Activated CD8-positive, alpha-beta T cell treated with anti-CD3 and anti-CD28 coated beads, Interleukin-2, amount 10 ng/mL, durations not matched to agents 7 days and 5 days (primary cell): ENCODE data around the gene IGFBP6. TPM values are rescaled to one million over a fixed set of nuclear protein-coding genes. Genes with fewer than 3 reads are reported as not detected.

ENCODE experiments used
- ATAC-seq: fragments of 150-1000 bp; cut with Tn5 transposase; one replicate; pipeline ENCODE4 v1.10.0; 2021; ENCODE audit warnings: moderate library complexity
- CTCF ChIA-PET: fragments of 350-600 bp; sonication (Branson Sonifier 250); formaldehyde crosslinking; loops from one replicate; lab custom pipeline; 2021; ENCODE audit warnings: antibody characterized with exemption; lab: Charles Lee
- POLR2A ChIA-PET: fragments of 350-600 bp; sonication (Branson Sonifier 250); formaldehyde crosslinking; loops from one replicate; lab custom pipeline; 2021; ENCODE audit warnings: antibody characterized with exemption; lab: Charles Lee
- DNase-seq: peaks from one replicate; pipeline ENCODE4 v3.0.0-alpha.2; 2020
- H3K27ac Mint-ChIP-seq: one replicate; pipeline ENCODE4 v1.8.0; 2021; ENCODE audit warnings: mild to moderate bottlenecking, mixed read lengths
- H3K27me3 Mint-ChIP-seq: one replicate; pipeline ENCODE4 v1.8.0; 2021; ENCODE audit warnings: low read depth, mixed read lengths
- H3K36me3 Mint-ChIP-seq: one replicate; pipeline ENCODE4 v1.8.0; 2021; ENCODE audit warnings: low read depth, mixed read lengths
- H3K4me1 Mint-ChIP-seq: one replicate; pipeline ENCODE4 v1.8.0; 2021; ENCODE audit warnings: low read depth, mixed read lengths
- H3K4me3 Mint-ChIP-seq: one replicate; pipeline ENCODE4 v1.8.0; 2021; ENCODE audit warnings: mild to moderate bottlenecking, mixed read lengths
- H3K9me3 Mint-ChIP-seq: one replicate; pipeline ENCODE4 v1.8.0; 2022; ENCODE audit warnings: mixed read lengths; ENCODE audit not compliant: insufficient read depth
- total RNA-seq, 2 experiments: library from RNA; stranded (reverse); gene quantifications; one replicate each; pipeline ENCODE4 v1.2.3, GENCODE V29; 2021

IGFBP6 gene
- total RNA-seq, 2 experiments from 2014 or later: 3.1 to 5.4 TPM

DNA sequence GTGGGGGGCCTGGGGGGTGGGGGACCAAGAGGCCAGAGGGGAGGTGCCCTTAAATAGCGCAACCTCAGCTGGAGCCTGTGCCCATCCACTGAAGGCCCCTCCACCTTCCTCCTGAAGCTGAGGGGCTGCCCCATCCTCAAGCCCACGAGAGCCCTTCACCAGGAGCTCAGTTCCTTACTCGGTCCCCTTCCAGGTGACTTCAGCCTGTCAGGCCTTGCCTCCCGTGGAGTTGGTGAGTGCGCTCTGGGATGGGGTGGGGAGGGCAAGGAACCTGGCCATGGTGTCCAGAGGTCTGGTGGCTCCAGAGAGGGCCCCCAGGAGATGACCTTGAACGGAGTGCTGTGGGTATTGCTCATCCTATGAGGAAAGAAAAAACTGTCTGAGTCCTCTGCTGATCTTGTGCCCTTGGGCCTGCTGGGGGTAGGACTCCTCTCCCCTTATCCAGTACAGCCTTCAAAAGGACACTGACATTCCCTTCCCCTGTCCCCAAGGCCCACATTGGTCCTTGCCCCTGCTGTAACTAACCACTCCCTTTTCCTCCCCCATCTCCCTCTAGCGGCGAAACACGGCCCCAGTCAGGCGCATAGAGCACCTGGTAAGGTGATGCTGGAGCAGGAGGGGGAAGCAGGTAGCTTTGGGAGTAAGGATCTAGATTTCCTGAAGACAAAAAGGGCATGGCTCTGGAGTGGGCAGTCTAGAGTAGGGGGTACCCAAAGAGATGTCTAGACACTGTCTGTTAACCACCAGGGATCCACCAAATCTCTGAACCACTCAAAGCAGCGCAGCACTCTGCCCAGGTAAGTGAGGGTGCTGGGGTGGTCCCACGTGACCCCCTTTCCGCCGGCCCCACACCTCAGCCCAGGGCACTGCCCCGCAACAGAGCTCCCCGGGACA, 44.0 kb upstream of the IGFBP6 start:
- ATAC-seq (peak; percentile 20), DNase-seq (peak; percentile 69)
- no peaks in the 10 kb centered on the region for H3K36me3 Mint-ChIP-seq
- H3K27ac Mint-ChIP-seq: peak overlapping the region; percentile 94
- ChIA-PET POLR2A (interaction anchor here (1.0 to 2.3 kb wide), 2 partner anchors 8 to 50 kb away, joined by 3 to 9 read pairs; partner anchors contain the start of gene SOAT2), CTCF (interaction anchor here (0.7 to 5.9 kb wide), 14 partner anchors 8 to 268 kb away, joined by 3 to 58 read pairs (median 4); partner anchors contain the start of genes AAAS, ESPL1, SOAT2 and SPRYD3)
- H3K4me1 Mint-ChIP-seq: peaks cover 21% of the 10 kb centered on the region
- no peaks in the 10 kb centered on the region for H3K9me3 Mint-ChIP-seq
- peak overlapping the region; percentile 94 for H3K4me3 Mint-ChIP-seq
- no peaks in the 10 kb centered on the region for H3K27me3 Mint-ChIP-seq

DNA sequence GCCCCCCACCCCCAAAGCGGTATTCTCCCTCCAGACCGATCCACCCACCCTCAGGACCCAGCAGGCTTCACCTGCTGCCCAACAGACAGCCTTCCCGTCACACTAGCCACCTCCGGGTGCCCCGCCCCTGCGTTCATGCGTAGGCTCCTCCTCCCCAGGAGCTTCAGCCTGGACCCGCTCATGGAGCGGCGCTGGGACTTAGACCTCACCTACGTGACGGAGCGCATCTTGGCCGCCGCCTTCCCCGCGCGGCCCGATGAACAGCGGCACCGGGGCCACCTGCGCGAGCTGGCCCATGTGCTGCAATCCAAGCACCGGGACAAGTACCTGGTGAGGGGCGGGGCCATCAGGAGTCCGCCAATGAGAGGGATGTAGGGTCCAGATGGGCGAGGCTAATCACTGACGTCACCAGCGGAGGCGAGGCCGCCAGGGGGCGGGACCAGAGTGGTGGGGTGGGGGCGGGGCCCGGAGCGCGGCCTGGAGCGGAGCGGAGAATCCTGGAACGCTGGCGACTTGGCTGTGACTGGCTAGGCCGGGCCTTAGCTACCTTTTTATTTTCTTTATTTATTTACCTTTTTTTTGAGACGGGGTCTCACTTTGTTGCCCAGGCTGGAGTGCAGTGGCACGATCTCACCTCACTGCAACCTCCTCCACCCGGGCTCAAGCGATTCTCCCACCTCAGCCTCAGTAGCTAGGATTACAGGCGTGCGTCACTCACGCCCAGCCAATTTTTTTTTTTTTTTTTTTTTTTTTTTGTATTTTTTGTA, 43.2 kb upstream of the IGFBP6 start:
- CTCF ChIA-PET: interaction anchor here (0.7 to 5.9 kb wide), 10 partner anchors 10 to 267 kb away, joined by 3 to 58 read pairs (median 10); partner anchors contain the start of genes AAAS, ESPL1, SOAT2 and SPRYD3
- peak overlapping the region; percentile 94 for H3K4me3 Mint-ChIP-seq
- POLR2A ChIA-PET: interaction anchor here (1.0 to 2.3 kb wide), 3 partner anchors 9 to 49 kb away, joined by 3 to 9 read pairs (median 3); partner anchors contain the start of gene SOAT2
- DNase-seq: peak; percentile 96
- no peaks in the 10 kb centered on the region for H3K27me3 Mint-ChIP-seq
- H3K4me1 Mint-ChIP-seq: peaks cover 17% of the 10 kb centered on the region
- H3K27ac Mint-ChIP-seq: peak overlapping the region; percentile 94
- H3K9me3 Mint-ChIP-seq: no peaks in the 10 kb centered on the region
- no peaks in the 10 kb centered on the region for H3K36me3 Mint-ChIP-seq
- ATAC-seq: peak; percentile 94

DNA sequence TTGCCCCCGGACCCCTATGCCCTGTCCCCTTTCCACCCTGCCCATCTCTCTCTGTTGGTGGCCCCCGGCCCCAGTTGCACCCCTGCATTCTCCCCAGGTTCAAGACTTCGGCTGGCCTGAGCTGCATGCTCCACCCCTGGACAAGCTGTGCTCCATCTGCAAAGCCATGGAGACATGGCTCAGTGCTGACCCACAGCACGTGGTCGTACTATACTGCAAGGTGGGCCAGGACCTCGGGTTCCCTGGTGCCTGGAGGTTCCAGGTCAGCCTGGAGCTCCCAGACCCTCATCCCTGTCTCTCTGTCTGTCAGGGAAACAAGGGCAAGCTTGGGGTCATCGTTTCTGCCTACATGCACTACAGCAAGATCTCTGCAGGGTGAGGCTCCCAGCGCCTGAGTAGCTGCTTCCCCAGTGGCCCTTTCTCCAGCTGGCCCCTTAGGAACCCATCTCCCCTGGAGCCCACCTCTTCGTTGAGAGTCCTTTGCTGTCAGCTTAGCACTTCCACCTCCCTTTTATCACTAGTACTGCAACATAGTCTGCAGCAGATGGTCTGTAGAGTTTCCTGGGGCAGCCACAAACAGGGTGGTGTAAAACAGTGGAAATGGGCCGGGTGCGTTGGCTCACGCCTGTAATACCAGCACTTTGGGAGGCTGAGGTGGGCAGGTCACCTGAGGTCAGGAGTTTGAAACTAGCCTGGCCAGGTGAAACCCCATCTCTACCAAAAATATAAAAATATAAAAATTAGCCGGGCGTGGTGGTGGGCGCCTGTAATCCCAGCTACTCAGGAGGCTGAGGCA, 41.8 kb upstream of the IGFBP6 start:
- ATAC-seq (no peak), DNase-seq (no peak)
- POLR2A ChIA-PET: interaction anchor here (1.1 kb wide), 1 partner anchor 12 kb away, joined by 3 read pairs; no protein-coding TSS in a partner anchor
- CTCF ChIA-PET: interaction anchor here (1.2 to 5.9 kb wide), 5 partner anchors 10 to 48 kb away, joined by 3 to 58 read pairs (median 13); partner anchors contain the start of gene SOAT2
- peak overlapping the region; percentile 33 for H3K4me3 Mint-ChIP-seq
- no peak overlapping the region for H3K27ac Mint-ChIP-seq
- no peaks in the 10 kb centered on the region for H3K9me3 Mint-ChIP-seq
- H3K4me1 Mint-ChIP-seq: peaks cover 15% of the 10 kb centered on the region
- no peaks in the 10 kb centered on the region for H3K36me3 Mint-ChIP-seq
- no peaks in the 10 kb centered on the region for H3K27me3 Mint-ChIP-seq

DNA sequence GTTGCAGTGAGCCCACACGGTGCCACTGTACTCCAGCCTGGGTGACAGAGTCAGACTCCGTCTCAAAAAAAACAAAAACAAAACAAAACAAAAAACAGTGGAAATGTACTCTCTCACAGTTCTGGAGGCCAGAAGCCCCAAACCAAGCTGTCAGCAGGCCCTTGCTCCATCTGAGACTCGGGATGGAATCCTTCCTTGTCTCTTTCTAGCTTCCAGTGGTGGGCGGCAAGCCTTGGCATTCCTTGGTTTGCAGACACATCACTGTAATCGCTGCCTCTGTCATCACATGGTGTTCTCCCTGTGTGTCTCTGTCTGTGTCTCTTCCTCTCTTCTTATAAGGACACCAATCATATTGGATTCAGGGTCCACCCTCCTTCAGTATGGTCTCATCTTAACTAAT, 41.2 kb upstream of the IGFBP6 start:
- POLR2A ChIA-PET: interaction anchor here (1.4 kb wide), 1 partner anchor 37 kb away, joined by 3 read pairs; no protein-coding TSS in a partner anchor
- no peaks in the 10 kb centered on the region for H3K36me3 Mint-ChIP-seq
- no peak for ATAC-seq
- CTCF ChIA-PET: interaction anchor here (1.2 to 5.9 kb wide), 4 partner anchors 9 to 43 kb away, joined by 4 to 58 read pairs (median 15); no protein-coding TSS in a partner anchor
- H3K27me3 Mint-ChIP-seq: no peaks in the 10 kb centered on the region
- peaks cover 15% of the 10 kb centered on the region for H3K4me1 Mint-ChIP-seq
- no peaks in the 10 kb centered on the region for H3K9me3 Mint-ChIP-seq
- DNase-seq: no peak
- H3K4me3 Mint-ChIP-seq: no peak overlapping the region
- no peak overlapping the region for H3K27ac Mint-ChIP-seq

DNA sequence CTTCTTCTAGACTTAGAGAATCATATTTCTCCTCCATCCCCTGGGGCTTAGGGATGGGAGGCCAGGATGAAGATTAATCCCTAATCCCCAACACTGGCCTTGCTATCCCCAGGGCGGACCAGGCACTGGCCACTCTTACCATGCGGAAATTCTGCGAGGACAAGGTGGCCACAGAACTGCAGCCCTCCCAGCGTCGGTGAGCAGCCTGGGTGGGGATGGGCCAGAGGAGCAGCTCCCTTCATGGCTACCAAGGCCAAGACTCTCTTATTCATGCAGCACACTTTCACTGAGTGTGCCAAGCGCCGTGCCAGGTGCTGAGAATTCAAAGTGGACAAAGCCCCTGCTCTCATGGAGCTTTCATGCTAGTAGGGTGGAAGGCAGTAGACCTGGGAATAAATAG, 40.6 kb upstream of the IGFBP6 start:
- Mint-ChIP-seq H3K36me3 (no peaks in the 10 kb centered on the region), H3K27me3 (no peaks in the 10 kb centered on the region), H3K9me3 (no peaks in the 10 kb centered on the region), H3K27ac (no peak overlapping the region), H3K4me3 (no peak overlapping the region), H3K4me1 (peaks cover 15% of the 10 kb centered on the region)
- ChIA-PET CTCF (interaction anchor here (1.1 to 5.9 kb wide), 5 partner anchors 9 to 46 kb away, joined by 4 to 58 read pairs (median 6); partner anchors contain the start of gene SOAT2), POLR2A (interaction anchor here (1.4 kb wide), 1 partner anchor 37 kb away, joined by 3 read pairs; no protein-coding TSS in a partner anchor)
- DNase-seq (no peak), ATAC-seq (no peak)

DNA sequence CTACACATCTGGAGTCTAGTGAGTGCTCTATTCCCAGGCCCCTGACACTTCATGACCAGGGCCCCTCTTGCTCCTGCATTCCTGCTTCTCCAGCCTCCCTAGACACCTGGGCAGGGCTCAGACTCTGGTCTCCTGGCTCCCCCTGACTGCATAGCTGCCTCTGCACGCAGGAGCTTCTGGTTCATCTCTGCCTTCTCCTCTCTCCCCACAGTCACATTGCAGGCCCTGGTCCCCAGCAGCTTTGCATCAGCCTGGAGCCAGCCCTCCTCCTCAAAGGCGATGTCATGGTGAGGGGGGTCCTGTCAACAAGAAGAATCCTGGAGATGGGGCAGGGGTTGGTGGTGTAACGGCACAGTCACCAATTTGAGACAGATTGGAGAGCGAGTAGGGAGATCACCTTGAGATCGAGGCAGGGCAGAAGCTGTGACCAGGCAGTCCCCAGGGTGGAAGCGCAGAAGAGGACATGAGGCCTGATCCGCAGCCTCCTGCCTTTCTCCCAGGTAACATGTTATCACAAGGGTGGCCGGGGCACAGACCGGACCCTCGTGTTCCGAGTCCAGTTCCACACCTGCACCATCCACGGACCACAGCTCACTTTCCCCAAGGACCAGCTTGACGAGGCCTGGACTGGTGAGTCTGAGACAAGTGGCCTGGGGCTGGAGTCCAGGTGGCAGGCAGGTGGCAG, 39.5 kb upstream of the IGFBP6 start:
- Mint-ChIP-seq H3K27ac (no peak overlapping the region), H3K4me1 (peaks cover 15% of the 10 kb centered on the region), H3K4me3 (no peak overlapping the region), H3K36me3 (no peaks in the 10 kb centered on the region), H3K27me3 (no peaks in the 10 kb centered on the region), H3K9me3 (no peaks in the 10 kb centered on the region)
- POLR2A ChIA-PET: interaction anchor here (0.6 to 1.4 kb wide), 3 partner anchors 20 to 40 kb away, joined by 3 read pairs; no protein-coding TSS in a partner anchor
- CTCF ChIA-PET: interaction anchor here (1.1 to 5.9 kb wide), 5 partner anchors 8 to 45 kb away, joined by 4 to 58 read pairs (median 5); partner anchors contain the start of gene SOAT2
- ATAC-seq: no peak
- no peak for DNase-seq

DNA sequence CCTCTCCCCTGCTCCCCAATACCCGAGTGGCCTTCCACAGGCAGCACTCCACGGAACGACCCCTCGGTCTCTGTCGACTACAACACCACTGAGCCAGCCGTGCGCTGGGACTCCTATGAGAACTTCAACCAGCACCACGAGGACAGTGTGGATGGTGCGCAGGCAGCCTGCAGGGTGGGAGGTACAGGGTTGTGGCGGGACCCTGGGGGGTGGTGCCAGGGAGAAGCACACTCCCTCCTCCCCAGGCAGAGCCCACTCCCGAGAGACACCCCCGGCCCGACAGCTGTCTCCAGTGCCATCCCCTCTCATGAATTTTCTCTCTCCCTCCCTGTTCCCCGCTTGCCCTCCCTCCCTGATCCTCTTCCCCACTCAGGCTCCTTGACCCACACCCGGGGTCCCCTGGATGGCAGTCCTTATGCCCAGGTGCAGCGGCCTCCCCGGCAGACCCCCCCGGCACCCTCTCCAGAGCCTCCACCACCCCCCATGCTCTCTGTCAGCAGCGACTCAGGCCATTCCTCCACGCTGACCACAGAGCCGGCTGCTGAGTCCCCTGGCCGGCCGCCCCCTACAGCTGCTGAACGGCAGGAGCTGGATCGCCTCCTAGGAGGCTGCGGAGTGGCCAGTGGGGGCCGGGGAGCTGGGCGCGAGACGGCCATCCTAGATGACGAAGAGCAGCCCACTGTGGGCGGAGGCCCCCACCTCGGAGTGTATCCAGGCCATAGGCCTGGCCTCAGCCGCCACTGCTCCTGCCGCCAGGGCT, 38.6 kb upstream of the IGFBP6 start:
- no peaks in the 10 kb centered on the region for H3K27me3 Mint-ChIP-seq
- CTCF ChIA-PET: interaction anchor here (1.7 kb wide), 1 partner anchor 40 kb away, joined by 5 read pairs; no protein-coding TSS in a partner anchor
- peaks cover 10% of the 10 kb centered on the region for H3K4me1 Mint-ChIP-seq
- H3K9me3 Mint-ChIP-seq: no peaks in the 10 kb centered on the region
- POLR2A ChIA-PET: interaction anchor here (0.6 kb wide), 1 partner anchor 40 kb away, joined by 3 read pairs; no protein-coding TSS in a partner anchor
- ATAC-seq (no peak), DNase-seq (no peak)
- peaks cover under 1% of the 10 kb centered on the region for H3K36me3 Mint-ChIP-seq
- H3K27ac Mint-ChIP-seq: no peak overlapping the region
- no peak overlapping the region for H3K4me3 Mint-ChIP-seq

DNA sequence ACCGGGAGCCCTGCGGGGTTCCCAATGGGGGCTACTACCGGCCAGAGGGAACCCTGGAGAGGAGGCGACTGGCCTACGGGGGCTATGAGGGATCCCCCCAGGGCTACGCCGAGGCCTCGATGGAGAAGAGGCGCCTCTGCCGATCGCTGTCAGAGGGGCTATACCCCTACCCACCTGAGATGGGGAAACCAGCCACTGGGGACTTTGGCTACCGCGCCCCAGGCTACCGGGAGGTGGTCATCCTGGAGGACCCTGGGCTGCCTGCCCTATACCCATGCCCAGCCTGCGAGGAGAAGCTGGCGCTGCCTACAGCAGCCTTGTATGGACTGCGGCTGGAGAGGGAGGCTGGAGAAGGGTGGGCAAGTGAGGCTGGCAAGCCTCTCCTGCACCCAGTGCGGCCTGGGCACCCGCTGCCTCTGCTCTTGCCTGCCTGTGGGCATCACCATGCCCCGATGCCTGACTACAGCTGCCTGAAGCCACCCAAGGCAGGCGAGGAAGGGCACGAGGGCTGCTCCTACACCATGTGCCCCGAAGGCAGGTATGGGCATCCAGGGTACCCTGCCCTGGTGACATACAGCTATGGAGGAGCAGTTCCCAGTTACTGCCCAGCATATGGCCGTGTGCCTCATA, 37.9 kb upstream of the IGFBP6 start:
- peaks cover 5% of the 10 kb centered on the region for H3K4me1 Mint-ChIP-seq
- H3K4me3 Mint-ChIP-seq: no peak overlapping the region
- ATAC-seq (no peak), DNase-seq (no peak)
- no peak overlapping the region for H3K27ac Mint-ChIP-seq
- H3K36me3 Mint-ChIP-seq: peaks cover 3% of the 10 kb centered on the region
- H3K27me3 Mint-ChIP-seq: no peaks in the 10 kb centered on the region
- POLR2A ChIA-PET: no interaction called here
- H3K9me3 Mint-ChIP-seq: no peaks in the 10 kb centered on the region
- CTCF ChIA-PET: interaction anchor here (1.3 kb wide), 1 partner anchor 39 kb away, joined by 4 read pairs; no protein-coding TSS in a partner anchor

DNA sequence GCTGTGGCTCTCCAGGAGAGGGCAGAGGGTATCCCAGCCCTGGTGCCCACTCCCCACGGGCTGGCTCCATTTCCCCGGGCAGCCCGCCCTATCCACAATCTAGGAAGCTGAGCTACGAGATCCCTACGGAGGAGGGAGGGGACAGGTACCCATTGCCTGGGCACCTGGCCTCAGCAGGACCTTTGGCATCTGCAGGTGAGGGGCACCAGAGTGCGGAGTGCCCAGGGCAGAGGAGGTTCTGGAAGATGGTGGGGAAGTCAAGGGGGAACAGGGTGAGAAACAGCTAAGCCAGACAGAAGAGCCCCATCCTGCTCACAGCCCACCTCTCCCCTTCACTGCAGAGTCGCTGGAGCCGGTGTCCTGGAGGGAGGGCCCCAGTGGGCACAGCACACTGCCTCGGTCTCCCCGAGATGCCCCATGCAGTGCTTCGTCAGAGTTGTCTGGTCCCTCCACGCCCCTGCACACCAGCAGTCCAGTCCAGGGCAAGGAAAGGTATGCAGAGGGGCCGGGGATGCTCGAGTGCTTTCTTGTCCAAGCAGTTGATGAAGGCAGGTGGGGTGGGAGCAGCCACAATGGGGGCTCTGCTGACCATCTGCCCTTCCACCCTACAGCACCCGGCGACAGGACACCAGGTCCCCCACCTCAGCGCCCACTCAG, 37.3 kb upstream of the IGFBP6 start:
- DNase-seq (no peak), ATAC-seq (no peak)
- peaks cover 2% of the 10 kb centered on the region for H3K4me1 Mint-ChIP-seq
- no peaks in the 10 kb centered on the region for H3K27me3 Mint-ChIP-seq
- no peak overlapping the region for H3K4me3 Mint-ChIP-seq
- CTCF ChIA-PET: interaction anchor here (1.3 to 2.5 kb wide), 2 partner anchors 19 to 39 kb away, joined by 4 to 11 read pairs; partner anchors contain the start of gene SPRYD3
- H3K9me3 Mint-ChIP-seq: no peaks in the 10 kb centered on the region
- H3K27ac Mint-ChIP-seq: no peak overlapping the region
- POLR2A ChIA-PET: no interaction called here
- peaks cover 9% of the 10 kb centered on the region for H3K36me3 Mint-ChIP-seq
